Fibroblast of lung (primary cell): ENCODE measurements around the gene PARP3. TPM values are rescaled to one million over a fixed set of nuclear protein-coding genes. Genes with fewer than 3 reads are reported as not detected.

ENCODE experiments used
- polyA plus RNA-seq, 2 donors: library from polyadenylated mRNA; depleted of rRNA in 1 of 2; stranded (reverse) in 1 of 2; unstranded in 1 of 2; fragments of >200 nt; gene quantifications; 2 replicates each; pipeline ENCODE4 v1.2.1, GENCODE V29; 2011 to 2012; ENCODE audit warnings: missing spikeins in 1 of 2
- total RNA-seq: library from RNA; depleted of rRNA; stranded (reverse); fragments of >200 nt; gene quantifications from 2 replicates; pipeline ENCODE4 v1.2.1, GENCODE V29; 2014

Gene PARP3
- total and polyA plus RNA-seq, 2 donors (not counting 1 experiment from before 2014, with no cell fraction given) = 22.8 to 44.1 TPM

Other genes starting within 250 kb of the PARP3 start
- under 0.01 TPM in 2 replicates for gene GRM2, start 235.3 kb upstream of the PARP3 start, total RNA-seq
- gene GRM2, start 235.3 kb upstream of the PARP3 start, polyA plus RNA-seq = 0.02 and 0.06 TPM in 2 replicates
- not detected in 2 replicates for gene IQCF6, start 163.1 kb upstream of the PARP3 start, total RNA-seq
- not detected in 2 replicates for gene IQCF6, start 163.1 kb upstream of the PARP3 start, polyA plus RNA-seq
- not detected in 2 replicates for gene IQCF2, start 80.7 kb upstream of the PARP3 start, total RNA-seq
- gene IQCF2, start 80.7 kb upstream of the PARP3 start, polyA plus RNA-seq = not detected in 2 replicates
- gene IQCF5, start 66.8 kb upstream of the PARP3 start, total RNA-seq = not detected in 2 replicates
- gene IQCF5, start 66.8 kb upstream of the PARP3 start, polyA plus RNA-seq = not detected in 2 replicates
- gene IQCF1, start 39.0 kb upstream of the PARP3 start, total RNA-seq = not detected in 2 replicates
- not detected in 2 replicates for gene IQCF1, start 39.0 kb upstream of the PARP3 start, polyA plus RNA-seq
- 19.7 and 29.5 TPM in 2 replicates for gene RRP9, start 459 bp upstream of the PARP3 start, total RNA-seq
- gene RRP9, start 459 bp upstream of the PARP3 start, polyA plus RNA-seq = 10.6 and 20.5 TPM in 2 replicates
- gene GPR62, start 13.0 kb downstream of the PARP3 start, total RNA-seq = under 0.01 TPM in 2 replicates
- 0.02 TPM in 1 of 2 replicates, not detected in the other for gene GPR62, start 13.0 kb downstream of the PARP3 start, polyA plus RNA-seq
- gene PCBP4, start 25.1 kb downstream of the PARP3 start, total RNA-seq = 23.4 and 46.2 TPM in 2 replicates
- gene PCBP4, start 25.1 kb downstream of the PARP3 start, polyA plus RNA-seq = 40.2 and 47.1 TPM in 2 replicates
- 21.1 and 27.4 TPM in 2 replicates for gene ABHD14B, start 31.7 kb downstream of the PARP3 start, total RNA-seq
- 38.2 and 46.3 TPM in 2 replicates for gene ABHD14B, start 31.7 kb downstream of the PARP3 start, polyA plus RNA-seq
- gene ABHD14A, start 32.7 kb downstream of the PARP3 start, total RNA-seq = 5.1 and 9.0 TPM in 2 replicates
- gene ABHD14A, start 32.7 kb downstream of the PARP3 start, polyA plus RNA-seq = 7.8 and 10.2 TPM in 2 replicates
- gene ACY1, start 41.2 kb downstream of the PARP3 start, total RNA-seq = 36.0 and 40.3 TPM in 2 replicates
- 21.4 and 26.9 TPM in 2 replicates for gene ACY1, start 41.2 kb downstream of the PARP3 start, polyA plus RNA-seq
- 1,076 and 1,351 TPM in 2 replicates for gene RPL29, start 53.5 kb downstream of the PARP3 start, total RNA-seq
- 1,512 and 1,580 TPM in 2 replicates for gene RPL29, start 53.5 kb downstream of the PARP3 start, polyA plus RNA-seq
- 5.4 and 5.6 TPM in 2 replicates for gene DUSP7, start 114.2 kb downstream of the PARP3 start, total RNA-seq
- 23.7 and 26.5 TPM in 2 replicates for gene DUSP7, start 114.2 kb downstream of the PARP3 start, polyA plus RNA-seq
- gene POC1A, start 212.1 kb downstream of the PARP3 start, total RNA-seq = 3.1 and 17.7 TPM in 2 replicates
- gene POC1A, start 212.1 kb downstream of the PARP3 start, polyA plus RNA-seq = 3.8 and 13.1 TPM in 2 replicates